PC-9 (cell line): ENCODE results near the gene CYFIP2. TPM values are rescaled to one million over a fixed set of nuclear protein-coding genes. Genes with fewer than 3 reads are reported as not detected.

Experiments used
- BruUV-seq: library from RNA; stranded (reverse); fragments of 400-500 nt; replicated peaks from 2 replicates; lab custom pipeline; 2021; lab: Mats Ljungman, UMichigan
- CTCF ChIA-PET: fragments of 300-600 bp; sonication (Branson Sonifier 250); formaldehyde crosslinking; loops from one replicate; lab custom pipeline; 2022; ENCODE audit warnings: antibody characterized with exemption; lab: Charles Lee
- POLR2A ChIA-PET: fragments of 300-600 bp; sonication (Branson Sonifier 250); formaldehyde crosslinking; loops from one replicate; lab custom pipeline; 2022; ENCODE audit warnings: antibody characterized with exemption; ENCODE audit not compliant: unreplicated experiment; lab: Charles Lee
- DNase-seq, 2 experiments: peaks; one replicate each; pipeline versions ENCODE4 v3.0.0 to v3.0.0-alpha.2; 2015 to 2022; ENCODE audit warnings: mixed read lengths in 1 of 2
- H2AFZ ChIP-seq: fragments of 200-600 bp; sonication (generic); 2 replicates; pipeline ENCODE4 v1.8.1; 2017; ENCODE audit warnings: antibody characterized with exemption
- H3F3A ChIP-seq: fragments of 200-600 bp; sonication (generic); 2 replicates; pipeline ENCODE4 v1.8.1; 2017; ENCODE audit warnings: antibody characterized with exemption, mild to moderate bottlenecking, low read depth; ENCODE audit not compliant: insufficient read depth
- H3K27ac ChIP-seq: fragments of 200-600 bp; sonication (generic); 2 replicates; pipeline ENCODE4 v1.6.1; 2016; ENCODE audit warnings: mixed run types
- H3K27me3 ChIP-seq: fragments of 200-600 bp; sonication (generic); 2 replicates; pipeline ENCODE4 v1.6.1; 2016; ENCODE audit warnings: low read depth, mixed run types; ENCODE audit not compliant: insufficient read depth
- H3K36me3 ChIP-seq: fragments of 200-600 bp; sonication (generic); 2 replicates; pipeline ENCODE4 v1.6.1; 2016; ENCODE audit warnings: low read depth, mixed run types
- H3K4me1 ChIP-seq: fragments of 200-600 bp; sonication (generic); replicated peaks from 2 replicates; pipeline ENCODE4 v1.6.1; 2016; ENCODE audit warnings: mixed run types; ENCODE audit not compliant: insufficient read depth
- H3K4me2 ChIP-seq: fragments of 200-600 bp; sonication (generic); 2 replicates; pipeline ENCODE4 v1.6.1; 2017; ENCODE audit warnings: mixed run types
- H3K4me3 ChIP-seq: fragments of 200-600 bp; sonication (generic); 2 replicates; pipeline ENCODE4 v1.6.1; 2016; ENCODE audit warnings: mixed run types
- H3K79me2 ChIP-seq: fragments of 200-600 bp; sonication (generic); 2 replicates; pipeline ENCODE4 v1.6.1; 2017; ENCODE audit warnings: low read depth, mixed run types
- H3K9me2 ChIP-seq: fragments of 200-600 bp; sonication (generic); 2 replicates; pipeline ENCODE4 v1.8.1; 2017; ENCODE audit warnings: mild to moderate bottlenecking; ENCODE audit not compliant: insufficient read depth
- H3K9me3 ChIP-seq: fragments of 200-600 bp; sonication (generic); 2 replicates; pipeline ENCODE4 v1.8.1; 2016; ENCODE audit warnings: low read depth; ENCODE audit not compliant: insufficient read depth
- H4K20me1 ChIP-seq: fragments of 200-600 bp; sonication (generic); 2 replicates; pipeline ENCODE4 v1.8.1; 2017; ENCODE audit not compliant: insufficient read depth
- EZH2 ChIP-seq: fragments of 200-600 bp; sonication (generic); IDR thresholded peaks from 2 replicates; pipeline ENCODE4 v1.8.0; 2017; ENCODE audit warnings: antibody characterized with exemption, low read depth
- intact Hi-C: fragments of 100-400 bp; cut with micrococcal nuclease; formaldehyde crosslinking; loops from one replicate; pipeline ENCODE4 v1.10.0; 2022; ENCODE audit not compliant: unreplicated experiment
- total RNA-seq: library from RNA; stranded (reverse); gene quantifications from 2 replicates; pipeline ENCODE4 v1.2.3, GENCODE V29; 2021
- TF ChIP-seq, protein P1 (sequence below): fragments of 200-600 bp; sonication (generic); conservative IDR thresholded peaks from 2 replicates; pipeline ENCODE4 v1.6.1; 2017; ENCODE audit warnings: mixed run types, antibody characterized with exemption, mild to moderate bottlenecking, moderate library complexity

CYFIP2 gene
- total RNA-seq, 1 experiment from 2014 or later: not detected

DNA sequence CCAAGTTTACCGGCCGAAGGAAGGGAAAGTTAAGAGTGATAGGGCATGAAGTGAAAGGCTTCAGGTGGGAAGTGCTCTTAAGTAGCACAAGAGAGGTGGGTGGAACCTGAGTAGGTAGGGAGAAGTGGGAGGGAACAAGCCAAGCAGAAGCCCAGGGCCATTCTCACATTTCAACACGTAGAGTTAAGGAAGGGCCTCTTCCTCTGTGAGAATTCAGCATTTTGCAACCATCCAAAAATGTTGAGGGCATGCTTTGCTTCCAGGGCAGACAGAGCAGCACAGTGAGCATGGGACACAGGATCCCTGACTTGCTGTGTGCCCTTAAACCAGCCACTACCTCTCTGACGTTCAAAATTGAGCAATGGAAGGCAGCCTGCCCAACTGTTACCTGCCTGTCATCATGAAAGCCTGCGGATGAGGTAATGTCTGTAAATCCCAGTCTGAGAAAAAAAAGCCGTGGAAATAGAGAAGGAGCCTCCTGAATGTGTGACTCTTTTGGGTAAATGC lies 3.3 kb downstream of the CYFIP2 start:
- H3K79me2 ChIP-seq: no peaks in the 10 kb centered on the region
- no peaks in the 10 kb centered on the region for H3K4me1 ChIP-seq
- BruUV-seq: no TSS peak
- intact Hi-C loops: loop anchor here (10.0 kb wide), 1 partner anchor 124 kb away; the partner anchor contains the start of gene MED7
- no peak overlapping the region for H3K27ac ChIP-seq
- H3F3A ChIP-seq: no peaks in the 10 kb centered on the region
- no peak overlapping the region for H3K4me2 ChIP-seq
- peaks cover 30% of the 10 kb centered on the region for H3K27me3 ChIP-seq
- ChIA-PET POLR2A (no interaction called here), CTCF (no interaction called here)
- H2AFZ ChIP-seq: no peak overlapping the region
- H3K9me2 ChIP-seq: no peaks in the 10 kb centered on the region
- no peak for DNase-seq
- no peaks in the 10 kb centered on the region for H3K9me3 ChIP-seq
- no peaks in the 10 kb centered on the region for H4K20me1 ChIP-seq
- no peak for TF ChIP-seq EZH2
- TF ChIP-seq, protein P1, sequence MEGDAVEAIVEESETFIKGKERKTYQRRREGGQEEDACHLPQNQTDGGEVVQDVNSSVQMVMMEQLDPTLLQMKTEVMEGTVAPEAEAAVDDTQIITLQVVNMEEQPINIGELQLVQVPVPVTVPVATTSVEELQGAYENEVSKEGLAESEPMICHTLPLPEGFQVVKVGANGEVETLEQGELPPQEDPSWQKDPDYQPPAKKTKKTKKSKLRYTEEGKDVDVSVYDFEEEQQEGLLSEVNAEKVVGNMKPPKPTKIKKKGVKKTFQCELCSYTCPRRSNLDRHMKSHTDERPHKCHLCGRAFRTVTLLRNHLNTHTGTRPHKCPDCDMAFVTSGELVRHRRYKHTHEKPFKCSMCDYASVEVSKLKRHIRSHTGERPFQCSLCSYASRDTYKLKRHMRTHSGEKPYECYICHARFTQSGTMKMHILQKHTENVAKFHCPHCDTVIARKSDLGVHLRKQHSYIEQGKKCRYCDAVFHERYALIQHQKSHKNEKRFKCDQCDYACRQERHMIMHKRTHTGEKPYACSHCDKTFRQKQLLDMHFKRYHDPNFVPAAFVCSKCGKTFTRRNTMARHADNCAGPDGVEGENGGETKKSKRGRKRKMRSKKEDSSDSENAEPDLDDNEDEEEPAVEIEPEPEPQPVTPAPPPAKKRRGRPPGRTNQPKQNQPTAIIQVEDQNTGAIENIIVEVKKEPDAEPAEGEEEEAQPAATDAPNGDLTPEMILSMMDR: no peak
- H3K36me3 ChIP-seq: no peaks in the 10 kb centered on the region
- no peak overlapping the region for H3K4me3 ChIP-seq

DNA sequence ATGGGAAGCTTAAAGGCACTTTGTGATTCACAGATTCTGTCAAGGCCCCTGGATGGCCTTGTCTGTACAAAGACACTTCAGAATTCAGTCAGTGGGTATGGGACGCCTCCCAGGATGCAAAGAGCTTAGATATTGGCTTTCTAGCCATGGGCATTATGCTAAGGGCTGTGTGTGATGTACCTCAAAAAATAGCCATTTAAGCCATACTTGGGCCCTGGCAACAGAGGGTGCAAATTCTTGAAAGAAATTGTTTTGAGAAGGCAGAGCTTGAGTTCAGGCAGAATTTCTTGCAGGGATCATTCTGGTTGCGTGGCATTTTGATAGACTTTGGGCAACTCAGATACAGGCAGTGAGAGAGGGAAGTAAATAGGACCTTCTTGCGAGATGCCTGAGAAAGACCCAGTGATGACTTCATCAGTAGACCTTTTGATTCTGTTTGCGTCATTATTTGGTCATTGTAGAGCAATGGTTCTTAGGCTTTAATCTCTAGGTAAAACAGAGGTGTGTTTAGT lies 3.9 kb downstream of the CYFIP2 start:
- Histone ChIP-seq H3K4me1 (no peaks in the 10 kb centered on the region), H3K79me2 (no peaks in the 10 kb centered on the region), H3K9me3 (no peaks in the 10 kb centered on the region), H2AFZ (no peak overlapping the region), H3K36me3 (no peaks in the 10 kb centered on the region), H4K20me1 (no peaks in the 10 kb centered on the region), H3K4me3 (no peak overlapping the region), H3K9me2 (no peaks in the 10 kb centered on the region), H3K27me3 (peaks cover 30% of the 10 kb centered on the region), H3K4me2 (no peak overlapping the region), H3K27ac (no peak overlapping the region), H3F3A (no peaks in the 10 kb centered on the region)
- BruUV-seq: no TSS peak
- DNase-seq: no peak
- no peak for TF ChIP-seq EZH2
- TF ChIP-seq, protein P1: no peak
- ChIA-PET POLR2A (no interaction called here), CTCF (no interaction called here)
- intact Hi-C loops: loop anchor here (10.0 kb wide), 1 partner anchor 125 kb away; the partner anchor contains the start of gene MED7

DNA sequence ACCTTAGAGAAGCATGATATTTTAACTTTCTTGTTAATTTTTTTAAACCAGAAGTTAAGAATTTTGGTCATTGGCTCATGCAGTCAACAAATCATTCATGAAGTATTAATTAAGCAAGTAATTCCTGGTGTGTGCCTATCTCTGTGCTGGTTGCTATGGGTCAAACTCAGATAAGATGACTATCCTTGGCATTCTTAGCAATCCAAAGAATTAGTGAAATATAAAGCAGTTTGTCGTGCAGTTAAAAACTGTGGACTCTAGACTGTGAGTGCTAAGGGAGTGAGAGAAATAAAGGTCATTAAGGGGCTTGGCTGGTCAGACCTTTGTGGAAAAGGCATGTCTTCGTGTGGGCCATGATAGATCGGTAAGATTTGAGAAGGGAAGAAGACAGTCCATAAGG lies 4.8 kb downstream of the CYFIP2 start:
- intact Hi-C loops: no loop called here
- H3K4me3 ChIP-seq: no peak overlapping the region
- no TSS peak for BruUV-seq
- DNase-seq: no peak
- H2AFZ ChIP-seq: no peak overlapping the region
- H3K27ac ChIP-seq: no peak overlapping the region
- H3K79me2 ChIP-seq: no peaks in the 10 kb centered on the region
- no peaks in the 10 kb centered on the region for H3K9me3 ChIP-seq
- no peaks in the 10 kb centered on the region for H3K36me3 ChIP-seq
- H3K9me2 ChIP-seq: no peaks in the 10 kb centered on the region
- CTCF ChIA-PET: no interaction called here
- TF ChIP-seq, protein P1: no peak
- TF ChIP-seq EZH2: no peak
- H3K27me3 ChIP-seq: peaks cover 23% of the 10 kb centered on the region; the same call in 1 of the 2 replicates
- H3K4me2 ChIP-seq: no peak overlapping the region
- H3F3A ChIP-seq: no peaks in the 10 kb centered on the region
- H4K20me1 ChIP-seq: no peaks in the 10 kb centered on the region
- POLR2A ChIA-PET: no interaction called here
- no peaks in the 10 kb centered on the region for H3K4me1 ChIP-seq
